Body of pancreas (tissue), 4 donors: Measurements from ENCODE around the gene CYB5B.

Source experiments
- CTCF ChIP-seq, 7 experiments: fragments of 450-650 bp in 4 of 7; fragments of 200-600 bp in 3 of 7; sonication (generic) in 3 of 7; IDR thresholded peaks; one replicate each; pipeline ENCODE4 v1.5.1; 2016 to 2019; ENCODE audit warnings: antibody characterized with exemption in 7 of 7
- POLR2A ChIP-seq, 3 donors: fragments of 450-650 bp; IDR thresholded peaks; one replicate each; pipeline ENCODE4 v1.6.1; 2016; ENCODE audit warnings: antibody characterized with exemption in 3 of 3, mild to moderate bottlenecking in 2 of 3

DNA sequence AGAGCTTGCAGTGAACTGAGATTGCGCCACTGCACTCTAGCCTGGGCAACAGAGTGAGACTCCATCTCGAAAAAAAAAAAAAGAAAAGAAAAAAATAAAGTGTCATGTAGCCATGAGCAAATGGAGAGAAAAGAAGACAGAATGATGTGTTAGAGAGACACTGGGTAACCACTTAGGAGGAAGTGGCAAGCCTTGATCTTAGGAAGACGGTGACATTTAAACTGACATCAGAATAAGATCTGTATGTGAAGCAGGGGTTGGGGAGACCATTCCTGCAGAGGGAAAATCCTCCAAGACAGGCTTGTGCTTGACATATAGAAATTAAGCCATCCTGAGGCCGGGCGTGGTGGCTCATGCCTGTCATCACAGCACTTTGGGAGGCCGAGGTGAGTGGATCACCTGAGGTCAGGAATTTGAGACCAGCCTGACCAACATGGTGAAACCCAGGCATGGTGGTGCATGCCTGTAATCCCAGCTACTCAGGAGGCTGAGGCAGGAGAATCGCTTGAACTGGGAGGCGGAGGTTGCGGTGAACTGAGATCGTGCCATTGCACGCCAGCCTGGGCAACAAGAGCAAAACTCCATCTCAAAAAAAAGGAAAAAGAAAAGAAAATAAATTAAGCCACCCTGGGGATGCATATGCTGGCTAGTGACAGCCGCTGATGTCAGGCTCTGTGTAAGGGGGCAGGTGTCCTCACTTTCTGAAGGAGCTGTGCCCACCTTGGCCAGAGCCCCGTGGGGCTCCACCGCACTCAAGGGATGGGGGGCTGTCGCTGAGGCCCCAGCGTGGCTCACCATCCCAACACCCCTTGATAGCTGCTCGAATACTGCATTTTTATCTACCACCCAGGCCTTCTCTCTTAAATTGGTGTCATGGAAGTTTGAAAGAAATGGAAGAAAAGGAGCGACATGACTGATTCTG lies 13.1 kb upstream of the CYB5B start:
- TF ChIP-seq CTCF (IDR thresholded peaks at IDR 0.05) (no peak), POLR2A (IDR thresholded peaks at IDR 0.05) (no peak)
